Effector memory CD8-positive, alpha-beta T cell (primary cell): ENCODE measurements around the gene TSHZ2.
A peak's percentile ranks its signal among the peaks of the same experiment; 100 is the strongest.
"Not testable (repeated sequence)": the region's sequence is repeated elsewhere in the genome, so short reads cannot be mapped to it uniquely, and the experiment has no call there.

Experiments
- ATAC-seq: fragments of 150-1000 bp; cut with Tn5 transposase; replicated peaks from 2 replicates; pipeline ENCODE4 v1.10.0; 2021; ENCODE audit warnings: mild to moderate bottlenecking, moderate library complexity
- DNase-seq, 3 experiments: peaks; one replicate each; pipeline ENCODE4 v3.0.0; 2021
- H3K27ac Mint-ChIP-seq, 2 donors: one replicate each; pipeline ENCODE4 v1.8.0; 2022; ENCODE audit warnings: mild to moderate bottlenecking in 2 of 2, mixed read lengths in 2 of 2, moderate library complexity in 2 of 2
- H3K27me3 Mint-ChIP-seq, 2 donors: one replicate each; pipeline ENCODE4 v1.8.0; 2022; ENCODE audit warnings: mixed read lengths in 2 of 2
- H3K36me3 Mint-ChIP-seq: one replicate; pipeline ENCODE4 v1.8.0; 2022; ENCODE audit warnings: mild to moderate bottlenecking, moderate library complexity, mixed read lengths; ENCODE audit not compliant: insufficient read depth
- H3K4me1 Mint-ChIP-seq, 2 donors: one replicate each; pipeline ENCODE4 v1.8.0; 2022; ENCODE audit warnings: low read depth in 2 of 2, mixed read lengths in 2 of 2
- H3K4me3 Mint-ChIP-seq, 2 donors: one replicate each; pipeline ENCODE4 v1.8.0; 2022; ENCODE audit warnings: mild to moderate bottlenecking in 2 of 2, mixed read lengths in 2 of 2, moderate library complexity in 2 of 2
- H3K9me3 Mint-ChIP-seq, 2 donors: one replicate each; pipeline ENCODE4 v1.8.0; 2022; ENCODE audit warnings: mixed read lengths in 2 of 2

Gene TSHZ2

GRCh38 chr20:52945862-52946522, 26.2 kb upstream of the TSHZ2 start:
- H3K9me3 Mint-ChIP-seq, result no peaks in the 10 kb centered on the region
- DNase-seq (no peak), ATAC-seq (no peak)
- peaks cover 18 to 25% of the 10 kb centered on the region in 2 donors for H3K27me3 Mint-ChIP-seq
- no peaks in the 10 kb centered on the region for H3K36me3 Mint-ChIP-seq
- no peak overlapping the region for H3K27ac Mint-ChIP-seq
- no peaks in the 10 kb centered on the region for H3K4me1 Mint-ChIP-seq
- no peak overlapping the region for H3K4me3 Mint-ChIP-seq

- H3K9me3 Mint-ChIP-seq, result no peaks in the 10 kb centered on the region
- H3K27me3 Mint-ChIP-seq, result peaks cover 18 to 34% of the 10 kb centered on the region in 2 donors
- ATAC-seq (no peak), DNase-seq (no peak)
- H3K4me1 Mint-ChIP-seq, result no peaks in the 10 kb centered on the region
- no peaks in the 10 kb centered on the region for H3K36me3 Mint-ChIP-seq
- no peak overlapping the region for H3K27ac Mint-ChIP-seq
- H3K4me3 Mint-ChIP-seq, result no peak overlapping the region
These were observed 23.7 kb upstream of the TSHZ2 start for GRCh38 chr20:52948491-52948890.

- Mint-ChIP-seq H3K27ac (no peak overlapping the region), H3K4me3 (no peak overlapping the region), H3K4me1 (no peaks in the 10 kb centered on the region), H3K27me3 (peaks cover 25 to 29% of the 10 kb centered on the region in 2 donors), H3K36me3 (no peaks in the 10 kb centered on the region), H3K9me3 (no peaks in the 10 kb centered on the region)
- ATAC-seq (no peak), DNase-seq (no peak)
These were observed 19.1 kb upstream of the TSHZ2 start for GRCh38 chr20:52953020-52953419.

GRCh38 chr20:52954849-52955248, 17.3 kb upstream of the TSHZ2 start:
- Mint-ChIP-seq H3K4me3 (no peak overlapping the region), H3K4me1 (no peaks in the 10 kb centered on the region), H3K9me3 (no peaks in the 10 kb centered on the region), H3K36me3 (no peaks in the 10 kb centered on the region), H3K27me3 (peaks cover 25% of the 10 kb centered on the region in 2 donors), H3K27ac (no peak overlapping the region)
- DNase-seq, result no peak
- no peak for ATAC-seq

GRCh38 chr20:52958211-52958610, 13.9 kb upstream of the TSHZ2 start:
- ATAC-seq (no peak), DNase-seq (no peak)
- no peaks in the 10 kb centered on the region for H3K4me1 Mint-ChIP-seq
- H3K9me3 Mint-ChIP-seq, result no peaks in the 10 kb centered on the region
- peaks cover 36 to 42% of the 10 kb centered on the region in 2 donors for H3K27me3 Mint-ChIP-seq
- H3K4me3 Mint-ChIP-seq, result no peak overlapping the region
- H3K27ac Mint-ChIP-seq, result no peak overlapping the region
- no peaks in the 10 kb centered on the region for H3K36me3 Mint-ChIP-seq

- H3K27me3 Mint-ChIP-seq, result peaks cover 43 to 50% of the 10 kb centered on the region in 2 donors
- DNase-seq (no peak), ATAC-seq (no peak)
- H3K27ac Mint-ChIP-seq, result no peak overlapping the region
- no peaks in the 10 kb centered on the region for H3K9me3 Mint-ChIP-seq
- H3K4me1 Mint-ChIP-seq, result no peaks in the 10 kb centered on the region
- no peak overlapping the region for H3K4me3 Mint-ChIP-seq
- H3K36me3 Mint-ChIP-seq, result no peaks in the 10 kb centered on the region
These were observed 13.0 kb upstream of the TSHZ2 start for GRCh38 chr20:52959125-52959524.

GRCh38 chr20:52962183-52962582, 10.0 kb upstream of the TSHZ2 start:
- Mint-ChIP-seq H3K36me3 (no peaks in the 10 kb centered on the region), H3K4me3 (no peak overlapping the region), H3K9me3 (no peaks in the 10 kb centered on the region), H3K27ac (no peak overlapping the region), H3K4me1 (no peaks in the 10 kb centered on the region), H3K27me3 (peaks cover 39 to 57% of the 10 kb centered on the region in 2 donors)
- DNase-seq (no peak), ATAC-seq (no peak)

- Mint-ChIP-seq H3K9me3 (no peaks in the 10 kb centered on the region), H3K27ac (no peak overlapping the region), H3K4me1 (no peaks in the 10 kb centered on the region), H3K27me3 (peaks cover 44 to 65% of the 10 kb centered on the region in 2 donors), H3K4me3 (no peak overlapping the region), H3K36me3 (no peaks in the 10 kb centered on the region)
- no peak for DNase-seq
- ATAC-seq, result no peak
These were observed 9.0 kb upstream of the TSHZ2 start for GRCh38 chr20:52963131-52963530.

GRCh38 chr20:52964131-52964530, 8.0 kb upstream of the TSHZ2 start:
- Mint-ChIP-seq H3K9me3 (no peaks in the 10 kb centered on the region), H3K4me3 (no peak overlapping the region), H3K27me3 (peaks cover 49 to 68% of the 10 kb centered on the region in 2 donors), H3K4me1 (no peaks in the 10 kb centered on the region), H3K27ac (no peak overlapping the region), H3K36me3 (no peaks in the 10 kb centered on the region)
- ATAC-seq (no peak), DNase-seq (no peak)

GRCh38 chr20:52965380-52965779, 6.8 kb upstream of the TSHZ2 start:
- H3K9me3 Mint-ChIP-seq, result no peaks in the 10 kb centered on the region
- no peaks in the 10 kb centered on the region for H3K4me1 Mint-ChIP-seq
- H3K36me3 Mint-ChIP-seq, result no peaks in the 10 kb centered on the region
- no peak for ATAC-seq
- DNase-seq, result no peak
- H3K27ac Mint-ChIP-seq, result no peak overlapping the region
- H3K27me3 Mint-ChIP-seq, result peaks cover 61 to 76% of the 10 kb centered on the region in 2 donors
- H3K4me3 Mint-ChIP-seq, result no peak overlapping the region

GRCh38 chr20:52965819-52966218, 6.3 kb upstream of the TSHZ2 start:
- H3K9me3 Mint-ChIP-seq, result no peaks in the 10 kb centered on the region
- H3K4me3 Mint-ChIP-seq, result no peak overlapping the region
- H3K27ac Mint-ChIP-seq, result no peak overlapping the region
- no peak for ATAC-seq
- H3K4me1 Mint-ChIP-seq, result no peaks in the 10 kb centered on the region
- DNase-seq, result no peak
- H3K36me3 Mint-ChIP-seq, result no peaks in the 10 kb centered on the region
- H3K27me3 Mint-ChIP-seq, result peaks cover 65 to 77% of the 10 kb centered on the region in 2 donors

GRCh38 chr20:52966543-52966942, 5.6 kb upstream of the TSHZ2 start:
- H3K27ac Mint-ChIP-seq, H3K36me3 Mint-ChIP-seq, DNase-seq, H3K4me3 Mint-ChIP-seq, ATAC-seq, H3K9me3 Mint-ChIP-seq, H3K4me1 Mint-ChIP-seq: not testable (repeated sequence)
- peaks cover 72 to 82% of the 10 kb centered on the region in 2 donors for H3K27me3 Mint-ChIP-seq

- ATAC-seq (no peak), DNase-seq (no peak)
- peaks cover 87 to 90% of the 10 kb centered on the region in 2 donors for H3K27me3 Mint-ChIP-seq
- peaks cover 7 to 9% of the 10 kb centered on the region in 2 donors for H3K4me1 Mint-ChIP-seq
- no peaks in the 10 kb centered on the region for H3K9me3 Mint-ChIP-seq
- H3K4me3 Mint-ChIP-seq, result peak overlapping the region in 1 of 2 donors; percentile 15
- no peak overlapping the region for H3K27ac Mint-ChIP-seq
- H3K36me3 Mint-ChIP-seq, result no peaks in the 10 kb centered on the region
These were observed 514 bp upstream of the TSHZ2 start for GRCh38 chr20:52971498-52972189.
